ENCODE data around the gene TSPAN5. TPM values are rescaled to one million over a fixed set of nuclear protein-coding genes. Genes with fewer than 3 reads are reported as not detected.

TSPAN5 gene
- total and polyA plus RNA-seq, 2 experiments from 2014 or later, result 22.4 to 35.9 TPM

- Histone ChIP-seq H3K9me3 (ENCODE audit: low read depth) (no peaks in the 10 kb centered on the region), H3K4me3 (no peak overlapping the region), H3K36me3 (replicated peaks; ENCODE audit: insufficient read depth, low read depth) (no peaks in the 10 kb centered on the region), H3K4me2 (no peak overlapping the region), H3K79me2 (no peaks in the 10 kb centered on the region), H2AFZ (no peak overlapping the region), H3K9me2 (replicated peaks; ENCODE audit: insufficient read depth) (no peaks in the 10 kb centered on the region), H3K27me3 (no peaks in the 10 kb centered on the region), H3K4me1 (ENCODE audit: insufficient read depth) (peaks cover 8% of the 10 kb centered on the region), H4K20me1 (ENCODE audit: insufficient read depth, poor library complexity, severe bottlenecking) (no peaks in the 10 kb centered on the region), H3K27ac (no peak overlapping the region)
- no peak for TF ChIP-seq CTCF (IDR thresholded peaks at IDR 0.05; ENCODE audit: poor library complexity)
- no peak for TF ChIP-seq EZH2phosphoT487 (IDR thresholded peaks at IDR 0.05; ENCODE audit: low read depth, severe bottlenecking, unreplicated experiment)
- TF ChIP-seq EZH2 (IDR thresholded peaks at IDR 0.05; ENCODE audit: borderline replicate concordance), result no peak
- 61% methylated on average over 2 of the region's 2 CpGs for WGBS (ENCODE audit: low lambda C conversion rate, missing lambda C conversion rate)
- no peak for DNase-seq (ENCODE audit: low spot score)
Observed at GRCh38 chr4:98682719-98683118, 24.3 kb upstream of the TSPAN5 start.

- Histone ChIP-seq H3K4me1 (ENCODE audit: insufficient read depth) (peaks cover under 1% of the 10 kb centered on the region), H3K27ac (no peak overlapping the region), H3K4me3 (no peak overlapping the region), H4K20me1 (ENCODE audit: insufficient read depth, poor library complexity, severe bottlenecking) (no peaks in the 10 kb centered on the region), H3K27me3 (no peaks in the 10 kb centered on the region), H2AFZ (no peak overlapping the region), H3K79me2 (no peaks in the 10 kb centered on the region), H3K9me3 (ENCODE audit: low read depth) (no peaks in the 10 kb centered on the region), H3K9me2 (replicated peaks; ENCODE audit: insufficient read depth) (no peaks in the 10 kb centered on the region), H3K36me3 (replicated peaks; ENCODE audit: insufficient read depth, low read depth) (no peaks in the 10 kb centered on the region), H3K4me2 (no peak overlapping the region)
- no peak for TF ChIP-seq EZH2phosphoT487 (IDR thresholded peaks at IDR 0.05; ENCODE audit: low read depth, severe bottlenecking, unreplicated experiment)
- no peak for TF ChIP-seq EZH2 (IDR thresholded peaks at IDR 0.05; ENCODE audit: borderline replicate concordance)
- TF ChIP-seq CTCF (IDR thresholded peaks at IDR 0.05; ENCODE audit: poor library complexity), result no peak
- DNase-seq (ENCODE audit: low spot score), result no peak
Observed at GRCh38 chr4:98680806-98681205, 22.4 kb upstream of the TSPAN5 start.

GRCh38 chr4:98679738-98680137 is 21.3 kb upstream of the TSPAN5 start:
- no peaks in the 10 kb centered on the region for H3K4me1 ChIP-seq (ENCODE audit: insufficient read depth)
- no peak for TF ChIP-seq CTCF (IDR thresholded peaks at IDR 0.05; ENCODE audit: poor library complexity)
- no peak for TF ChIP-seq EZH2 (IDR thresholded peaks at IDR 0.05; ENCODE audit: borderline replicate concordance)
- no peak for TF ChIP-seq EZH2phosphoT487 (IDR thresholded peaks at IDR 0.05; ENCODE audit: low read depth, severe bottlenecking, unreplicated experiment)
- no peaks in the 10 kb centered on the region for H3K79me2 ChIP-seq
- H3K4me3 ChIP-seq, result no peak overlapping the region
- no peaks in the 10 kb centered on the region for H3K9me3 ChIP-seq (ENCODE audit: low read depth)
- no peaks in the 10 kb centered on the region for H3K27me3 ChIP-seq
- H4K20me1 ChIP-seq (ENCODE audit: insufficient read depth, poor library complexity, severe bottlenecking), result no peaks in the 10 kb centered on the region
- no peaks in the 10 kb centered on the region for H3K9me2 ChIP-seq (replicated peaks; ENCODE audit: insufficient read depth)
- WGBS (ENCODE audit: low lambda C conversion rate, missing lambda C conversion rate), result 62% methylated on average over 4 of the region's 4 CpGs
- DNase-seq (ENCODE audit: low spot score), result no peak
- no peak overlapping the region for H3K4me2 ChIP-seq
- H3K27ac ChIP-seq, result no peak overlapping the region
- no peak overlapping the region for H2AFZ ChIP-seq
- H3K36me3 ChIP-seq (replicated peaks; ENCODE audit: insufficient read depth, low read depth), result no peaks in the 10 kb centered on the region

GRCh38 chr4:98677799-98678198 is 19.4 kb upstream of the TSPAN5 start:
- no peak for TF ChIP-seq EZH2 (IDR thresholded peaks at IDR 0.05; ENCODE audit: borderline replicate concordance)
- TF ChIP-seq CTCF (IDR thresholded peaks at IDR 0.05; ENCODE audit: poor library complexity), result no peak
- no peak for TF ChIP-seq EZH2phosphoT487 (IDR thresholded peaks at IDR 0.05; ENCODE audit: low read depth, severe bottlenecking, unreplicated experiment)
- no peaks in the 10 kb centered on the region for H4K20me1 ChIP-seq (ENCODE audit: insufficient read depth, poor library complexity, severe bottlenecking)
- H3K4me2 ChIP-seq, result no peak overlapping the region
- no peaks in the 10 kb centered on the region for H3K79me2 ChIP-seq
- no peaks in the 10 kb centered on the region for H3K27me3 ChIP-seq
- H3K36me3 ChIP-seq (replicated peaks; ENCODE audit: insufficient read depth, low read depth), result no peaks in the 10 kb centered on the region
- WGBS (ENCODE audit: low lambda C conversion rate, missing lambda C conversion rate), result 88% methylated on average over 3 of the region's 3 CpGs
- H3K4me1 ChIP-seq (ENCODE audit: insufficient read depth), result peaks cover 4% of the 10 kb centered on the region
- no peaks in the 10 kb centered on the region for H3K9me3 ChIP-seq (ENCODE audit: low read depth)
- no peak overlapping the region for H3K27ac ChIP-seq
- no peak overlapping the region for H3K4me3 ChIP-seq
- no peak overlapping the region for H2AFZ ChIP-seq
- DNase-seq (ENCODE audit: low spot score), result no peak
- no peaks in the 10 kb centered on the region for H3K9me2 ChIP-seq (replicated peaks; ENCODE audit: insufficient read depth)

All from hepatocyte (in vitro differentiated cells).